GM19193 (cell line): ENCODE data around the gene GULP1.

Experiments used
- POLR2A ChIP-seq: IDR thresholded peaks from 4 replicates; pipeline ENCODE4 v1.6.1; 2011; ENCODE audit not compliant: insufficient read depth, insufficient read length; ENCODE audit errors: extremely low read depth

Gene GULP1

DNA sequence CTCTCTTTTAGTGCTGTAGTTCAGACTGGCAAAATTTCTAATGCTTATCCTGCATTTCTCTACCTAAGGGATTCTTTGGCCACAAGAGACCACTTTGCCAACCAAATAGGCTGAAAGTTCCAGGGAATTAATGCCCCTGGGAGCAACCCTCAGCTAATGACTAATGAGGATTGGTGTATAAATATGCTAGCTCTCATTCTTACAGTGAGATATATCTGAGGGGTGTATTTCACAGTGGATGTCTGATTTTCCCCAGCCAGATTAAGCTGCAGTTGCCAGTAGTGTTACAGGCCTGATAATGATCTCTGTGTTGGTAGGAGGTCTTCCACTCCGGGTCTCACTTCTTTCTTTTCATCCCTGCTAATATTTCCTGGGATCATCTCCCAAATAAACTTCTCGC lies 90.4 kb downstream of the GULP1 start:
- no peak for TF ChIP-seq POLR2A

- no peak for TF ChIP-seq POLR2A
Observed at GRCh38 chr2:188383158-188383557, 91.5 kb downstream of the GULP1 start.

GRCh38 chr2:188385857-188386256 lies 94.2 kb downstream of the GULP1 start:
- no peak for TF ChIP-seq POLR2A

DNA sequence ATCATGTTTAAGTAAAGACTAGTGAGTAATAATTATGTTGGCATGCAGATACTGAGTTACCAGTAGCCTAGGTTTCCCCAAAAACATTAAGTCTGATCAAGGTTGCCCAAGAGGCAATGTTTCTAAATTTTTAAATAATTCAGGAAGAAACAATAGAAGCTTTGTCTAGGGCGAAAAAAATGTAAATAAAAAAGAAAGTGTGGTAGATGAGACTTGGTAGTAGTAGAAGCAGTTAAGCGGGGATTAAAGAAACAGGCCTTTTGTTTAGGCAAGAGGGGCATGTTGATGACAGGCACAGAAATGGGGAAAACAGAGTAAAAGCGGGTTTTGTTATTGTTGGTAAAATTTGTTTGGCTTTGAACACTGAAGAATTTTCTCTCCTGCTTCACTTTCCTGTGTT lies 97.2 kb downstream of the GULP1 start:
- no peak for TF ChIP-seq POLR2A

DNA sequence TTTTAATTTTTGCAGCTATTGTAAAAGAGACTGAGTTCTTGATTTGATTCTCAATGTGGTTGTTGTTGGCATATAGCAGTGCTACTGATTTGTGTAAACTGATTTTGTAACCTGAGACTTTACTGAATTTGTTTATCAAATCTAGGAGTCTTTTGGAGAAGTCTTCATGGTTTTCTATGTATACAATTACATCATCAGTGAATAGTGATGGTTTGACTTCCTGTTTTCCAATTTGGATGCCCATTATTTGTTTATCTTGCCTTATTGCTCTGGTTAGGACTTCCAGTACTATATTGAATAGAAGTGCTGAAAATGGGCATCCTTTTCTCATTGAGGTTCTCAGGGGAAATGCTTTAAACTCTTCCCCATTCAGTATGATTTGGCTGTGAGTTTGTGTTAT lies 99.7 kb downstream of the GULP1 start:
- TF ChIP-seq POLR2A, result no peak

- TF ChIP-seq POLR2A, result no peak
Observed at GRCh38 chr2:188394931-188395472, 103.3 kb downstream of the GULP1 start.

GRCh38 chr2:188395903-188396689 lies 104.4 kb downstream of the GULP1 start:
- no peak for TF ChIP-seq POLR2A

- TF ChIP-seq POLR2A, result no peak
Observed at GRCh38 chr2:188399159-188399558, 107.5 kb downstream of the GULP1 start.

GRCh38 chr2:188403676-188404075 lies 112.0 kb downstream of the GULP1 start:
- no peak for TF ChIP-seq POLR2A

DNA sequence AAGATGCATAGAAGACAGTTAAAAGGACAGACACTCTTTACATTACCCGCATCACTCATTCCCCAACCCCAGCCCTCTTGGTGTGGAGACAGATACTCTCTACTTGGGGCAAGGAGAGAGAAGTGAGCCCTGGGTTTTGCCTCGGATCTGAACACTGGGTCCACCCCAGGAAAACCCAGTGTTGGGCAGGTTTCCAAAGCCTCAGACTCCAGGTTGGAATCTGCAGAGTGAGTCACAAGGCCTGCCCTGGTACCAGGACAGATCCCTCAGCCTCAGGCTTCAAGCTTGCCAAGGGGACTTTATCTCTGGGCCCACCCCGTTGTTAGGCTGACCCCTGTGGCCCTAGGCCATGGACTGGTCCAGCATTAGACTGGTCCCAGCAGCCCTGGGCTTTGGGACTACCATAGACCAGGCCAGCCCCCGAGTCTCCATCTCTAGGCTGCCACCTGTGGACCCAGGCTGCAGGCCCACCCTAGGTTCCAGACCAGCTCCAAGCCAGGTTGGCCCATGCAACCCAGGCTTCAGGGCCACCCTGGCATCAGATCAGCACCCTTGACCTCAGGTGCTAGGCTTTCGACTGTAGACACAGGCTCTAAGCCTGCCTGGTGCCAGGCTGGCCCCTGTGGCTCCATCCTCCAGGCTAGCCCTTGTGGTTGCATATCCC lies 112.8 kb downstream of the GULP1 start:
- TF ChIP-seq POLR2A, result no peak

DNA sequence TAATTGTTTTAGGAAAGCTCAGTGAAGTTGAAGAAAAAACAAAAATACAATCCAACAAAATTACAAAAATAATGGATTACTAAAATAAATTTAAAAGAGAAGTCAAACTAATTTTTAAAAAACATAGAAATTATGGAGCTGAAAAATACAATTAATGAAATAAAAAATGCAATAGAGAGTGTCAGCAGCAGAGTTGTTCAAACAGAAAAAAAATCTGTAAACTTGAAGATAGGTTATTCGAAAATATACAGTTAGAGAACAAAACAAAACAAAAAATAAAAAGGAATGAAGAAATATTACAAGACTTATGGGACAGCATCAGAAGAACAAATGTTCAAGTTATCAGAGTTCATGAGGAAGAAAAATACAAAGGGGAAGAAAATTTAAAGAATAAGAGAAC lies 114.7 kb downstream of the GULP1 start:
- TF ChIP-seq POLR2A, result no peak

DNA sequence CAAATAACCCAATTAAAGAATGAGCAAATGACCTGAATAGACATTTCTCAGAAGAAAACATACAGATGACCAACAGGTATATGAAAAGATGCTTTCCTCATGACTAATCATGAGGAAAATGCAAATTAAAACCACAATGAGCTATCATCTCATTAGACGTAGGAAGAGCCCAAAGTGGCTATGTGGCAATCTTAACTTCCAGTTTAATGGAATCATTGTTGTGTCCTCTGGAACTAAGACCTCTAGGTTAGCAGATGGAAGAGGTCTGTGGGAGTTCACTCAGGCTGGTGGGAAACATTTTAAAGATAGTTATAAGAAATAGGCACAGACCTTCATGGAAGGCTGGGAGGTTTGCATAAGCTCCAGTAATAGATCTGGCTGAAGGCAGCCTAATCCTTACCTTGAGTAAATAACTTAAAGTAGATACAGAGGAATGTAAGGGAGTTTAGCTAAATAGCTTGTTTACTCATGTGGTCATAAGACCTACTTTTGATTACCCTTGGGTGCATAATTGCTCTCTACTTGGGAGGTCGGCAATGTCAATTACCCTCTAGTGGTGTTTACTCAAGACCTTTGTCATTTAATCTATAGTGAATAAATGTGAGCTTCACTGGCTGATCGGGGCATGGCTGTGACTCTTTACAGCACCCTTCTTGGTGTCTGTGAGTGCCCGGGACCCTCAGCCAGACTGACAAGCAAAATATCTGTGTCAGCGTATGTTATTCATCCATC lies 119.0 kb downstream of the GULP1 start:
- no peak for TF ChIP-seq POLR2A

- TF ChIP-seq POLR2A, result no peak
Observed at GRCh38 chr2:188412190-188412589, 120.5 kb downstream of the GULP1 start.

- TF ChIP-seq POLR2A, result no peak
Observed at GRCh38 chr2:188414411-188414810, 122.7 kb downstream of the GULP1 start.

DNA sequence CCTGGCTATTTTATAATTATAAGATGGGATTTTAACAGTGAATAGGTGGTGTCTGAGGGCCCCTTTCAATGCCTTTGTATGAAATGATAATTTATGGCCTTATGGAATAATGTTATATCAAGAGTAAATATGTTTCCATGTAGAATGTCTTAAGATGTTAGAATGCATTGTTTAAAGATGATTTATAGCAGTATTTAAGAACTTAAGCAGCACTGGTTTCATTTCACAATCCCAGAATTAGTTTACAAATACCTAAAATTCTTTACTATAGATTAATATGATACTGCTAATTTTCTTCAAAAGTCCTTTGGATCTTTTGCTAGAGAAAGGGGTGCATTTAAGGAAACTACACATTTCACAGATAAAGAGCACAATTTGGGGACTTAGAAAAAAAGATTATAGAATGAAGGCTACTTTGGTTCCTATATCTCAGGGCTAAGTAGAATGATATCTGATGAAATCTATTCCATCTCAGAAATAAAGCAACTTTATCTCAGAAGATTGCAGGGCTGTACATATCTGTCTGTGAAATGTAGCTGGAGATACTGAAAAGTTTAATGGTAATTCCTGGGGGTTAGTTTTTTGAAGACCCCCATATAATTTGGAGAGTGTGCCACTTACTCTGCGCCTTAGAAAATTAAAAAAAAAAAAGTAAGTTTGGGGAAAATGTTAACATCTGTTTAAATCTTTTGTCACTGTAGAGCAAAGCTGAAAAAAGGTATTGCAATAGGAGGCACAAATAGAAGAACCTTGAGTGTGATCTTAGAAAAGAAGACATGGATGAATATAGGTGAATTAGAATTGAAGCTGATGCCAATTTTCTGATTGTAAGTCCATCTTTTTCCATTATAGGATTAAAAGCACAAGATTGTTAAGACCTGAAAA lies 123.4 kb downstream of the GULP1 start:
- TF ChIP-seq POLR2A, result no peak

DNA sequence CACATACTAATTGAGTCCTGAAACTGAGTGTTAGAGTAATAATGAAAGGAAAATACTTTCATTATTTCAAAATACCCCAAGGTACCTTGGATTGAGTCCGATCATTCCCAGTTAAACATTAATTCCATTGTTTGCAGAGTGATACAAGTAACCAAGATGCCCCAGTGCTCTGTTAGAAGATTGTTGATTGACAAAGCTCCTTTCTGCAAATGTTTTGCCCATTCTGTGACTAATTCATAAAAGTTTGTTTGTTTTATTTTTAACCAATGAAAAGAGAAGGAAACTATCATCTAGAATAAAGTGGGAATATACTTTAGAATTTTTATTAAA lies 124.0 kb downstream of the GULP1 start:
- TF ChIP-seq POLR2A, result no peak

GRCh38 chr2:188416367-188416766 lies 124.7 kb downstream of the GULP1 start:
- no peak for TF ChIP-seq POLR2A
